C4-2B (cell line): ENCODE measurements around the gene IL17RD.

ENCODE experiments used
- ZFX ChIP-seq: fragments of 450-650 bp; IDR thresholded peaks from 2 replicates; pipeline ENCODE4 v1.6.1; 2017
- TF ChIP-seq, protein P1 (sequence below): fragments of 450-650 bp; conservative IDR thresholded peaks from 2 replicates; pipeline ENCODE4 v1.5.1; 2017; ENCODE audit warnings: mild to moderate bottlenecking

DNA sequence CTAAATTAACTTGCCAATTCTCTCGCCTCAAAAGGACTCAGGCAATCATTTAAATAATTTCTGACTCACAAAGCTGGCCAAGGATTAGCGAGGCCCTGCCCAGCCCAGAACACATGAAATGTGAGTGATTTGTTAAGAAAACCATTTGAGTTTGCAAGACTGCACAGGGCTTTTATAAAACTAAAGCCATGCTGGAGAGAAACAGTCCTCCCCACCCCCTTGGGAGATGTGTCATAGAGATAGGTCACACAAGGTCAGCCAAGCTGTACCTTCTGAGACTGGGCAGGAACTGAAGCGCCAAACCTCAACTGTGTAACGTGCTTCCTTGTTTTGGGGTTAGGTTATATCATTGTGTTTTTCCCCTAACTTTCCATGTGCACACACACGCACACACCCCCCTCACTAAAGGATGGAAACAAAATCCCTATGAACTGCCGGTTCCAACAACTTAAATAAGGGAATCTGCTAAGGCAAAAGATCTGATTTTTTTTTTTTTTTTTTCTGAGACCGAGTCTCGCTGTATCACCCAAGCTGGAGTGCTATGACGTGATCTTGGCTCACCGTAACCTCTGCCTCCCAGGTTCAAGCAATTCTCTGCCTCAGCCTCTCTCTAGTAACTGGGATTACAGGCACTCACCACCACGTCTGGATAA, 96.6 kb downstream of the IL17RD start:
- TF ChIP-seq, protein P1, sequence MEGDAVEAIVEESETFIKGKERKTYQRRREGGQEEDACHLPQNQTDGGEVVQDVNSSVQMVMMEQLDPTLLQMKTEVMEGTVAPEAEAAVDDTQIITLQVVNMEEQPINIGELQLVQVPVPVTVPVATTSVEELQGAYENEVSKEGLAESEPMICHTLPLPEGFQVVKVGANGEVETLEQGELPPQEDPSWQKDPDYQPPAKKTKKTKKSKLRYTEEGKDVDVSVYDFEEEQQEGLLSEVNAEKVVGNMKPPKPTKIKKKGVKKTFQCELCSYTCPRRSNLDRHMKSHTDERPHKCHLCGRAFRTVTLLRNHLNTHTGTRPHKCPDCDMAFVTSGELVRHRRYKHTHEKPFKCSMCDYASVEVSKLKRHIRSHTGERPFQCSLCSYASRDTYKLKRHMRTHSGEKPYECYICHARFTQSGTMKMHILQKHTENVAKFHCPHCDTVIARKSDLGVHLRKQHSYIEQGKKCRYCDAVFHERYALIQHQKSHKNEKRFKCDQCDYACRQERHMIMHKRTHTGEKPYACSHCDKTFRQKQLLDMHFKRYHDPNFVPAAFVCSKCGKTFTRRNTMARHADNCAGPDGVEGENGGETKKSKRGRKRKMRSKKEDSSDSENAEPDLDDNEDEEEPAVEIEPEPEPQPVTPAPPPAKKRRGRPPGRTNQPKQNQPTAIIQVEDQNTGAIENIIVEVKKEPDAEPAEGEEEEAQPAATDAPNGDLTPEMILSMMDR: no peak
- TF ChIP-seq ZFX: no peak
